Inflammatory macrophage (primary cell): ENCODE measurements around the gene GPR108.
"Not testable (repeated sequence)": the region's sequence is repeated elsewhere in the genome, so short reads cannot be mapped to it uniquely, and the experiment has no call there.

Experiments
- DNase-seq, 2 donors: peaks; one replicate each; pipeline ENCODE4 v3.0.0-alpha.2; 2020 to 2022

Gene GPR108

GRCh38 chr19:6760606-6761005 lies 23.2 kb upstream of the GPR108 start:
- DNase-seq: no peak

- DNase-seq: no peak
These were observed 17.5 kb upstream of the GPR108 start for GRCh38 chr19:6754653-6755463.

- no peak for DNase-seq
These were observed 16.8 kb upstream of the GPR108 start for GRCh38 chr19:6754136-6754535.

GRCh38 chr19:6753178-6754031 lies 16.0 kb upstream of the GPR108 start:
- DNase-seq: peak; percentile 82

- no peak for DNase-seq
These were observed 15.1 kb upstream of the GPR108 start for GRCh38 chr19:6752256-6753177.

GRCh38 chr19:6751189-6751588 lies 13.8 kb upstream of the GPR108 start:
- no peak for DNase-seq

- DNase-seq: no peak
These were observed 12.7 kb upstream of the GPR108 start for GRCh38 chr19:6750062-6750461.

GRCh38 chr19:6748543-6748942 lies 11.2 kb upstream of the GPR108 start:
- not testable (repeated sequence) for DNase-seq

GRCh38 chr19:6745965-6746364 lies 8.6 kb upstream of the GPR108 start:
- DNase-seq: no peak

- no peak for DNase-seq
These were observed 7.3 kb upstream of the GPR108 start for GRCh38 chr19:6744381-6745301.

- DNase-seq: no peak
These were observed 6.5 kb upstream of the GPR108 start for GRCh38 chr19:6743714-6744380.

- no peak for DNase-seq
These were observed 5.7 kb upstream of the GPR108 start for GRCh38 chr19:6743066-6743465.

GRCh38 chr19:6740589-6741343 lies 3.4 kb upstream of the GPR108 start:
- no peak for DNase-seq

GRCh38 chr19:6739883-6740588 lies 2.7 kb upstream of the GPR108 start:
- no peak for DNase-seq

GRCh38 chr19:6739390-6739882 lies 2.1 kb upstream of the GPR108 start, which contains the start of gene TRIP10:
Gene TRIP10, plus strand, starts transcription at chr19:6739680. Its CDS starts 82 bp downstream, at chr19:6739762.
- peak; percentile 67 to 87 for DNase-seq

GRCh38 chr19:6738787-6739389 lies 1.5 kb upstream of the GPR108 start:
- DNase-seq: no peak

GRCh38 chr19:6737873-6738786 lies 750 bp upstream of the GPR108 start:
- peak; percentile 72 to 84 for DNase-seq

- no peak for DNase-seq
These were observed 480 bp downstream of the GPR108 start for GRCh38 chr19:6736917-6737283.
